DMS53 (cell line): ENCODE data around the gene ARHGAP42.
A peak's percentile ranks its signal among the peaks of the same experiment; 100 is the strongest.

Experiments
- DNase-seq: peaks from one replicate; lab custom pipeline; 2025; lab: John Stamatoyannopoulos, UW

ARHGAP42 gene

GRCh38 chr11:100760744-100761143, 73.7 kb downstream of the ARHGAP42 start:
- DNase-seq = no peak

DNA sequence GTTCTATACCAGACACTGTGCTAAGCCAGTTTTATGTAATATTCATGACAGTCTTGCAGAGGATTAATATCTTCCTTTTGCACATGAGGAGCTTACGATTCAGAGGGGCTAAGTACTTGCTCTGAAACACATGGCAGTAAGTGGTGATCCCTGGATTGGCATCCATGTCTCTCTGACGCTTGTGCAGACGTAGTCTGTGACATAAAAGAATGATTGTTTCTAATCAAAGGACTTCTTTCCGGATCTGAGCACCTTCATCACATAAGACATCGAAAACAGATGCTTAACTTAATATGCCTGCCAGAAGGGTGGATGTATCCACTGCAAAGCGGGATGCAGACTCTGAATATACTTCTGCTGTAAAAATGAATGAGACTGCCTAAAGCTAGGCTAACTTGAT, 74.8 kb downstream of the ARHGAP42 start:
- no peak for DNase-seq

- no peak for DNase-seq
Measured at GRCh38 chr11:100766764-100767163, 79.7 kb downstream of the ARHGAP42 start.

DNA sequence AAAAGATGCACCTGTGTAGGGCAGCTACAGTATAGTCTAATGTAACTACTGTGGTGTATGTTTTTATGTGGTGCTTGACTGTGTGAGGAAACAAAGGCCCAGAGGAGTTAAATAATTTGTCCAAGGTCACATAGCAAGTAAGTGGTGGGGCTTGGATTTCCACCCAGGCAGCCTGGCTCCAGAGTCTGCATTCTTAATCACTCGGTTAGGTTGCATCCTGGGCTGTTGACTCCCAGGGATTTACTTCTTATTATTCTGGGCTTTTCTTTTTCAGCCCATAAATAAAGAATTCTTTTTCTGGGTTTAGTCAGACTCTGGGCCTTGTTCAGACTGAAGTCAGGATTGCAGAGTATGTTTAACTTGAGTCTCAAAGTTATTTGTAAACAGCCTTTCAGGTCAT, 82.1 kb downstream of the ARHGAP42 start:
- no peak for DNase-seq

DNA sequence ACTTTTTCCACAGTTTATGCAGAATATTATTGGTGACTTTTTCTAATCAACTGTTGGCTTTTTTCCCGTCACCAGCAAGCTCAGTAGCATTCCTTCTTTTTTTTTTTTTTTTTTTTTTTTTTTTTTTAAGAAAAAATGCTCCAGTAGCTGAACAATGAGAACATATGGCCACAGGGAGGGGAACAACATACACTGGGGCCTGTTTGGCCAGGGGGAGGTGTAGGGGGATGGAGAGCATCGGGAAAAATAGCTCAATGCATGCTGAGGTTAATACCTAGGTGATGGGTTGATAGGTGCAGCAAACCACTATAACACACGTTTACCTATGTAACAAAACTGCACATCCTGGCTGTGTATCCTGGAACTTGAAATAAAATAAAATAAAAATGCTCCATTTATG, 82.5 kb downstream of the ARHGAP42 start:
- no peak for DNase-seq

DNA sequence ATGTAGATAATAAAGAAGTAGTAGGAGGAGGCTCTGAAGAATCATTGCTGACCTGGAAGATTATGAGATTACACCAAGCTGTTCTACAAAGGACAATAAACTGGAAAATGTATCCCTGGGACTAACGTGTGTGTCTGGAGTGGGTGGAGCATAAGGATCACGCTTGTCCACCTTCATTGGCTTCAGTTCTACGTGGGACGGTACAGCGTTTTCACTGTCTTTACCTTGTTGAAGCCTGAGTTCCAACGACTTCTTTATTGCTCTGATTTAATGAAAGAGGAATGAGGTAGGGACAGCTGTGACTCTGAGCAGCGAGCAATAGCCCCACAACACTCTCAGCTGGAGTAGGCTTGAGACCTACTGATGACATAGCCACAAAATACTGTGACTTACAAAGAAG, 87.0 kb downstream of the ARHGAP42 start:
- DNase-seq = no peak

DNA sequence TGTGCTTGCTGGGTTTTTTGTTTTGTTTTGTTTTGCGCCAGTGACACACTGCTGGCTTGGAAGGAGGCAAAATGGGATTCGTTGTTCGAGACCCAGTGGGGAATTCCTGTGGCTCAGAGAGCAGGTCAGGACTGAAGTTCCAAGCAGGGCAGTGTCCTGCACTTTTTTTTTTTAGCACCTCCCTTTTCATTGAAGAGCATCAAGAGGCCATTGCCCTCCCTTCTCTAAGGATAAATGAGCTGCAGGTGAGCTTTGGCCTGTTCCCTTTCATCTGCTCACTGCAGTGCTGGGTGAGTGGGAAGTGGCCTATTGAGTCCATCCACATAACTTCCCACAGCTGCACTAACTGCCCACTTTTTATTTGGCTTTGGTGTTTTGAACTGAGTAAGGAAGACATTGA, 87.8 kb downstream of the ARHGAP42 start:
- no peak for DNase-seq

- peak; percentile 12 for DNase-seq
Measured at GRCh38 chr11:100776212-100776896, 89.3 kb downstream of the ARHGAP42 start.

DNA sequence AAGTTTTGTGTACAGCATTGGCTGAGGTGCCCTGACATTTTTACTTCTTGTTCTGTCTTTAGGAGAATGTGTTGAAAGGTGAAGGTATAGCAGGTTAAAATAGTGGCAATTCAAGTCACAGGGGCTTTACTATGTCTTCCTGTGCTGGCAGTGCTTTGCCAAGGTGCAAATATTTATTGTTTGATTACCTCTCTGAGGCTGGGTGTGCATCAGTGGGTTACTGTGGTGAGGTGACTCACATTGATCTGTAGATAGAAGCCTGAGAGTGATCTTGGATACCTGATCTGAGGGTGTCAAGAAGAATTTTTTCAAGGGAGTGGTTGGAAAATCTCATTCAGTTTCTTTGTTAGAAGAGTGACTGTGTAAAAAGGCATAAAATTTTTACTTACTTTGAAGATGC, 90.0 kb downstream of the ARHGAP42 start:
- peak; percentile 79 for DNase-seq

- DNase-seq = no peak
Measured at GRCh38 chr11:100777736-100778135, 90.6 kb downstream of the ARHGAP42 start.

DNA sequence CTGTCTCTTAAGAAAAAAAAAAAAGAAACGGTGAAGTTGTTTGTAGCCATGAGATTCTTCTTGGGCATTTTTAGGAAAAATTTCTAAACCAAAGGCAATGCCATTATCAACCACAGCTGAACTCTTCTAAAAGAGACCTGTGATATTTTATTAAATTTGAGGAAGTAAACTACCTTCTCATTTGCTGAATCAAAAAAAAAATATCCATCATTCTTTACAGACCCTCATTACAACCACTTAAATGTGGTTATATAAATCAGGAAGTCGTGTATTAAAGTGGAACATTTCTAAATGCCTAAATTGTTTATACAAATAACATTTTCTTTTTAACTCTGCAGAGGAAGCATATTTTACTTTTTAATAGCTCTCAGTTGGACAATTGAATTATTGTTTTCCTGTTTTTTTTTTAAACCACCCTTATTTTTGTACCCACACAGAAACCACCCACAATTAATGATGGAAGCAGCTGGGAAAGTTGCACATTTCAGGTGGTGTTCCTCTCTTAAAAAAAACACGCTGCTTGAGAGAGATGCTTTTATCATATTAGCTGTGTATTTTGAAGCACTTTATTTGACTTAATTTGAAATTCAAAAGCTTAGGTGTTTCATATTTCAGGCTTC, 91.2 kb downstream of the ARHGAP42 start:
- DNase-seq = no peak

DNA sequence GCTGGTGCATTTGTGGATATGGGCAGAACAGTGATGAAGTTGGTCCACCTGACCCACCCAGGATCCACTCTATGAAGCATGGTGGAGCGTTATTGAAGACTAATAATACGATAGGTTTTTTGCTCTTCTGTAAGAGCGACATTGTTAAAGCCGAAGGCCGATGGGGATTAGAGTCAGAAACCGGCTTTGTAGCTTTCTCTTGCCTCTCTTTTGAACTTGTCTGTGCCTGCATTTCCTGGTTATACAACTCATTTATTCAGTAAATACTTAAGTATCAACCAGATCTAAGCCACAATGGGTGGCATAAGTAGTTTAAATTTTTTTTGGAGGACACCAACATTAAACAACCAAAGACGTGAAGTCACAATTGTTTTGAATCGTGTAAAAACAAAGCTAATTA, 93.4 kb downstream of the ARHGAP42 start:
- no peak for DNase-seq

DNA sequence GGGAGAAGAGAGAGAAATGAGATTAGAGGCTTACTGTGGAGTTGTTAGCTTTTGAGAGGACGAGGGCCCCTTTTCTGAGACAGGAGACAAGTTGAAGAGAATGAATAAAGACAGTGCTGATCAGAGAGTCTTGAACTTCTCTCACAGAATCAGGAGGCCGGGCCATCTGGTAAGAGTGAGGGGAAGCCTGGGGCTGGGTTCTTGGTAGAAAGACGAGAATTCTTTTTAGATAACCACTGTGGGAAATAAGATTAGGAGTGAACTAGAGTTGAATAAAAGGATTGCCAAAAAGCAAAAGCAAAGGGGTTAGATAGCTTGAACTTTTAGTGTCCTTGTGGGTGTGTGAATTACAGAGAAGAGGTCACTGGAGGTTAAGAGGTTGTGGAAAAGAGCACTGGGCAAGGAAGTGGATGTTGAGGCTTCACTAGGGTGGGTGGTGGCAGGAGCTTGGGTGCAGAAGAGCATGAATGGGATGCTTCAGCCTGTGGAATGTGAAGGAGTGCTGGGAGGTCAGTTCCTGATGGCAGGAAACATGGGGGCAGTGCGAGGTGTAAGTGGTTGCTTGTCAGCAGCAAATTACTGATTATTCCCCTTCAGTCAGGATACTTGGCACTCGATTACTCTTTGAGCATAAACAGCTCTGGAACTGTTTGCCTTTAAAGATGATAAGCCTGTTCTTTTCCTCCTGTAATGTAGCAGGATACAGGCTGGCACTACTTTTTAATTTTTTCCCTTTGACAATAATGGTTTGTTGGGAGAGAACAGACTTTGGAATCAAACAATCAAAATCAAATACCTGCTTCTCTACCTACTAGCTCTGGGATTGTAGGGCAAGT, 98.3 kb downstream of the ARHGAP42 start:
- DNase-seq = no peak

DNA sequence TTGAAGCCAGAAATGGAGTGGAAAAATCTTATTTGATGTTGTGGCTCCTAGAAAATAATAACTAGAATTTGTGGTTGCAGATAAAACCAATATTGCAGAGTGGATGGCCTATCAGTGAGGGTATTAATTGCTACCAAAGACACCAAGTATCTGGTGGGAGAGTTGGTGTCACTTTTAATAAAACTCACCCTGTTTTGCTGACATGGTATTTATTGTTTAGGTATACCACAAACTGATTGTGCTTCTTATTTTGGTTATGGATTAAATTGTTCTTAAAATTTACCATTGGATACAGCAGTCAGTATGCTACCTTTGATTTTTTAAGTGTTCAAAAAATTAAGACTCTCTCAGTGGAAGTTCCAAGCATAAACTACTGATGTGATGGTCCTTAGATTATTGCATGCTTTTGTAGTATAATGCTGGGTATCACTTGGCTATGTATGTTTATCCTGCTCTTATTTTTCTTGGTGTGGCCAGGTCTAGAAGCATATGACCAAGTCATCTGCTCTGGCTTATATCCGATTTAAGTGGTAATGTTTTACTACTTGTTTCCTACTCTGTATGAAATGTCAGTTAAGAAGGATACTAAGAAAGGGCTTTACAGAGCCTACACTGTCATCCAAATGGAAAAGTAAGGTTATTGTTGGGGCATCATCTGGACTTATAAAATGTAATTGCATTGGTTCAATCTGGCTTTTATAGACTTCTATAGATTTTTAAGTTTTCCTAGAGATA, 101.6 kb downstream of the ARHGAP42 start:
- DNase-seq = no peak

DNA sequence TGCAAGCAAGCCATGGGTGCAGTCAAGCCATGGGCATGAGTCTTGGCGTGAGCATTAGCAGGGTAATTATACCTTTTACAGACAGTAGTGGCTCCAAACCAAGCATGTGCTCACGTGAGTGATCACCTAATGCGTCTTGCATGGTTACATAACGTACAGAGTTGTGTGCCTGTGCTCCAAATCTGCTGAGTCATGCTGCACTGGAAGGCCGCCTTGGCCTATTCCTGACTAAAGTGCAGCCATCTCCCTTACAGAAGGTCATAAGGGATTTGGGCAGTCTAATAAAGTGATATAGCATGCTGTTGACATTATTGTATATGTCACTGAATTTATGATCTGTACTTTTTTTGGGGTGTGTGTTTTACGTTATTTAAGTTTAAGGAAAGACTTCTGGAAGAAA, 102.4 kb downstream of the ARHGAP42 start:
- DNase-seq = peak; percentile 55

DNA sequence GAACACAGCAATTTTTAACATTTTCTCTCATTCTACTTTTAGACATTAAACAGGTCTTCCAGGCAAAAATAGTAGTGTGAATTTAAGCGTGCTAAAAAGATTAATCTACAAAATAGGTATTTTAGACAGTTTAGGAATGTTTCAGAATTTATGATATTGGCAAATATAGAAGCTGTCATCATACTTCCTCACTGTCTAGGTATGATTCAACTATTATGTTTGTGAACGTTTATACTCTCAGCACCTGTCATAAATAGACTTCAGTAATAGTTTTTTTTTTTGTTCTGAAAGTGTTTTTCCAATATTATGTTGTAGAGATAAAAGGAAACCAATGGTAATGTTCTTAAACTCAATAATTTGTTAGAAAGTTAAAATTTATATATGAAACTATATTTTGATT, 103.0 kb downstream of the ARHGAP42 start:
- no peak for DNase-seq

DNA sequence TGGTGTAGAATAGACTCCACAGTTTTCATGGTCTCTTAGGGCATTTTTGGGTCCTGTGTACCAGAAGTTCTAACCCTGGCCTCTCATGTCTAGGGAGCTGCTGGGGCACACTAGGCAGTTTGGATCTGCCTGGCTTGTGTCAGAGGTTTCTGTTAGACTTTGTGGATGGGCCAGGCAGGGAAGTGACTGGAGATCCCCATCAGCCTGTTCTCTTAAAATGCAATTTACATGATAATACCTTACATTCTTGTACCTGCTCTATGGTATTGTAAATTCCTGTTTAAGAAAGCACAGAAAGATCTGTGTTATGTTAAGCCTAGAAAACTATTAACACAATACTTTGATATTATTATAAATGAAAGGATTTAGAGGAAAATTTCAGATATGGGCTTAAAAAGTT, 104.0 kb downstream of the ARHGAP42 start:
- DNase-seq = no peak

- no peak for DNase-seq
Measured at GRCh38 chr11:100791860-100792259, 104.8 kb downstream of the ARHGAP42 start.

- no peak for DNase-seq
Measured at GRCh38 chr11:100793525-100793924, 106.4 kb downstream of the ARHGAP42 start.

DNA sequence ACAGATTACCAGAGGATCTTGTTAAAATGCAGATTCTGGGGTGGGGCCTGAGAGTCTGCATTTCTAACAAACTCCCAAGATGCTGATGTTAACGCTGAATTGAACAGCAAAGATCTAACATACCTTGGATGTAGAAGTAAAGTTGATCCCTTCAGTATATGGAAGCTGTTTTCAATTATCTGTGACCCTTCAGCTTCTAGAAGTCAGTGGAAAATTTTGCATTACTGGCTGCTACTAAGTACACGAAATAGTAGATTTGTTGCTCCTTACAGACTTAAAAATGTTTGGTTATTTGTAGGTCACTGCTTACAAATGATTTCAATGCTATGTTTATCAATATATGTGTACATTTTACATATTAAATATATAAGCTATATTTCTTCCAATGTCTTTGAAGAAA, 107.4 kb downstream of the ARHGAP42 start:
- no peak for DNase-seq

- DNase-seq = no peak
Measured at GRCh38 chr11:100799445-100799844, 112.4 kb downstream of the ARHGAP42 start.

DNA sequence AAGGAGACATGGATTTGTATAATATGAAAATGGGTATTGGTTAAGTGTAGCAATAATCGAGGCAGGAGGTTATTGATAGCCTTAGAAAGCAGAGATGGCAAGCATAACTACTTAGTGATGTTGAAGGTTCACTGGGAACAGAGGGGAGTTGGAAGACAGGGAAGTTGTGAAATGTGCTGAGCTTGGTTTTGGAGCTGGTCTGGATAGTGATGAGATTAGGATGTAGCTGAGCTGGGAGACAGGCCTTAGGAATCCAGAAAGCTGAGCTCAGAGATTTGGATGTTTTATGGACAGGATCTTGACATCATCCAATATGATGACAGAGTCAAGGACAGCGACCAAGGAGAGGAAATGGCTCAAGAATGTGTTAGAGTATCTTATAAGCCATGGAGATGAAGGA, 113.1 kb downstream of the ARHGAP42 start:
- DNase-seq = no peak
